Left ventricle myocardium inferior (tissue), 1 donor: ENCODE measurements around the gene PEX7. TPM values are rescaled to one million over a fixed set of nuclear protein-coding genes. Genes with fewer than 3 reads are reported as not detected.

ENCODE experiments used
- DNase-seq: peaks from one replicate; pipeline ENCODE4 v3.0.0-alpha.2; 2020
- H3K27ac ChIP-seq: fragments of 200-600 bp; replicated peaks from 2 replicates; pipeline ENCODE4 v1.8.0; 2021
- H3K27me3 ChIP-seq: fragments of 200-600 bp; 2 replicates; pipeline ENCODE4 v1.8.0; 2021; ENCODE audit warnings: low read depth
- H3K36me3 ChIP-seq: fragments of 200-600 bp; 2 replicates; pipeline ENCODE4 v1.8.0; 2021
- H3K4me1 ChIP-seq: fragments of 200-600 bp; 2 replicates; pipeline ENCODE4 v1.8.0; 2021
- H3K4me3 ChIP-seq: fragments of 200-600 bp; 2 replicates; pipeline ENCODE4 v1.8.0; 2021; ENCODE audit warnings: mild to moderate bottlenecking, moderate library complexity
- H3K9me3 ChIP-seq: fragments of 200-600 bp; replicated peaks from 2 replicates; pipeline ENCODE4 v1.8.0; 2021
- intact Hi-C: fragments of 100-400 bp; cut with micrococcal nuclease; formaldehyde crosslinking; loops from one replicate; pipeline ENCODE4 v1.11.0; 2022
- total RNA-seq: library from RNA; stranded (reverse); fragmentation: NEBNext Ultra II Directional; extraction: Animal tissue kit (Norgen Biotek cat#: 25700); gene quantifications from one replicate; pipeline ENCODE4 v1.2.1, GENCODE V29; 2021
- TF ChIP-seq, protein P1 (sequence below): fragments of 200-600 bp; IDR thresholded peaks from 2 replicates; pipeline ENCODE4 v1.8.0; 2021; ENCODE audit warnings: antibody characterized with exemption, mild to moderate bottlenecking, borderline replicate concordance
- donor health status: DM: no; HTN: yes; CAD: no; lungs with severe emphysema.

PEX7 gene
- total RNA-seq, 1 donor from 2014 or later = 14.8 TPM

DNA sequence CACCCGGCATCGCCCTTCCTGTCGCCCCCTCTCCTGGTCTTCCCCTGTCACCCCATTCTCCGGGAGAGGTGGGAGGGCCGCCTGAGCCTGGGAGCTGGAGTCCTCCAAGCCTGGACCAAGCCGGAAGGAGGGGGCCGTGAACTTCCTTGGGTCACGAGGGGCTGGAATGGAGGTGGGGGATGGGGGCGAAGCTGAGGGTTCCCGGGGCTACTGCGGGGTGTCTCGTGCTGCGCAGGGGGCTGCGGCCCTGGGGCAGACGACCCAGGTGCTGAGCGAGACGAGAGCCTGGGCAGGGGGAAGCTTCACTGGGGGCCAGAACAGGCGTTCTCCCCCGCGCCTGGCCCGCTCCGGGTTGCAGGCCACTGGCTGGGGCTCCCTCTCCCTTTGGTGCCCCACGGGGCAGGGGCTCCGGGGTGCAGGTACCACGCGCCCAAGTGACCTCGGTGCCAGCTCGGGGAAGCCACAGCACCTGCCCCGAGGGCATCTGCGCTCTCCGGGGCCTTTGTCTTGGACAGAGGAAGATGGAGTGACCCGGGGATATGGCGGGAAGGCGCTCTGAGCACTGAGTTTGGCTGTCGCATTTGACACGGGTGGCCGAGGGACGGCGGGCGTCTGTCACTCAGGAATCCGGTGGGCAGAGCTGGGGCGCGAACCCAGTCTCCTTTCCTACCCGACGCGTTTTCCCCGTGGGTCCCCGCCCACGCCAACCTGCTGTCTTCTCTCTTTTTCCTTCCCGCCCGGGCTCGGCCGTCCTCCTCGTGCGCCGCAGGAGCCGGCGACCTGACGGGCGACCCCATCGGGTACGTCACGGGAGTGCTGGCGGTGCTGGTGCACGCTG, 100.9 kb downstream of the PEX7 start:
- Histone ChIP-seq H3K4me1 (peaks cover 36% of the 10 kb centered on the region), H3K9me3 (no peaks in the 10 kb centered on the region), H3K36me3 (no peaks in the 10 kb centered on the region), H3K4me3 (peak overlapping the region; percentile 73), H3K27ac (no peak overlapping the region), H3K27me3 (peaks cover 64% of the 10 kb centered on the region)
- no peak for DNase-seq
- intact Hi-C loops = no loop called here
- TF ChIP-seq, protein P1, sequence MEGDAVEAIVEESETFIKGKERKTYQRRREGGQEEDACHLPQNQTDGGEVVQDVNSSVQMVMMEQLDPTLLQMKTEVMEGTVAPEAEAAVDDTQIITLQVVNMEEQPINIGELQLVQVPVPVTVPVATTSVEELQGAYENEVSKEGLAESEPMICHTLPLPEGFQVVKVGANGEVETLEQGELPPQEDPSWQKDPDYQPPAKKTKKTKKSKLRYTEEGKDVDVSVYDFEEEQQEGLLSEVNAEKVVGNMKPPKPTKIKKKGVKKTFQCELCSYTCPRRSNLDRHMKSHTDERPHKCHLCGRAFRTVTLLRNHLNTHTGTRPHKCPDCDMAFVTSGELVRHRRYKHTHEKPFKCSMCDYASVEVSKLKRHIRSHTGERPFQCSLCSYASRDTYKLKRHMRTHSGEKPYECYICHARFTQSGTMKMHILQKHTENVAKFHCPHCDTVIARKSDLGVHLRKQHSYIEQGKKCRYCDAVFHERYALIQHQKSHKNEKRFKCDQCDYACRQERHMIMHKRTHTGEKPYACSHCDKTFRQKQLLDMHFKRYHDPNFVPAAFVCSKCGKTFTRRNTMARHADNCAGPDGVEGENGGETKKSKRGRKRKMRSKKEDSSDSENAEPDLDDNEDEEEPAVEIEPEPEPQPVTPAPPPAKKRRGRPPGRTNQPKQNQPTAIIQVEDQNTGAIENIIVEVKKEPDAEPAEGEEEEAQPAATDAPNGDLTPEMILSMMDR = no peak

DNA sequence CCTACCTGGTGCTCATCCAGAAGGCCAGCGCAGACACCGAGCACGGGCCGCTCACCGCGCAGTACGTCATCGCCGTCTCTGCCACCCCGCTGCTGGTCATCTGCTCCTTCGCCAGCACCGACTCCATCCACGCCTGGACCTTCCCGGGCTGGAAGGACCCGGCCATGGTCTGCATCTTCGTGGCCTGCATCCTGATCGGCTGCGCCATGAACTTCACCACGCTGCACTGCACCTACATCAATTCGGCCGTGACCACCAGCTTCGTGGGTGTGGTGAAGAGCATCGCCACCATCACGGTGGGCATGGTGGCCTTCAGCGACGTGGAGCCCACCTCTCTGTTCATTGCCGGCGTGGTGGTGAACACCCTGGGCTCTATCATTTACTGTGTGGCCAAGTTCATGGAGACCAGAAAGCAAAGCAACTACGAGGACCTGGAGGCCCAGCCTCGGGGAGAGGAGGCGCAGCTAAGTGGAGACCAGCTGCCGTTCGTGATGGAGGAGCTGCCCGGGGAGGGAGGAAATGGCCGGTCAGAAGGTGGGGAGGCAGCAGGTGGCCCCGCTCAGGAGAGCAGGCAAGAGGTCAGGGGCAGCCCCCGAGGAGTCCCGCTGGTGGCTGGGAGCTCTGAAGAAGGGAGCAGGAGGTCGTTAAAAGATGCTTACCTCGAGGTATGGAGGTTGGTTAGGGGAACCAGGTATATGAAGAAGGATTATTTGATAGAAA, 101.7 kb downstream of the PEX7 start:
- no peak overlapping the region for H3K27ac ChIP-seq
- H3K4me1 ChIP-seq = peaks cover 36% of the 10 kb centered on the region
- TF ChIP-seq, protein P1 = no peak
- no peak for DNase-seq
- no peaks in the 10 kb centered on the region for H3K36me3 ChIP-seq
- H3K4me3 ChIP-seq = no peak overlapping the region
- intact Hi-C loops = no loop called here
- H3K27me3 ChIP-seq = peaks cover 56% of the 10 kb centered on the region
- H3K9me3 ChIP-seq = no peaks in the 10 kb centered on the region

DNA sequence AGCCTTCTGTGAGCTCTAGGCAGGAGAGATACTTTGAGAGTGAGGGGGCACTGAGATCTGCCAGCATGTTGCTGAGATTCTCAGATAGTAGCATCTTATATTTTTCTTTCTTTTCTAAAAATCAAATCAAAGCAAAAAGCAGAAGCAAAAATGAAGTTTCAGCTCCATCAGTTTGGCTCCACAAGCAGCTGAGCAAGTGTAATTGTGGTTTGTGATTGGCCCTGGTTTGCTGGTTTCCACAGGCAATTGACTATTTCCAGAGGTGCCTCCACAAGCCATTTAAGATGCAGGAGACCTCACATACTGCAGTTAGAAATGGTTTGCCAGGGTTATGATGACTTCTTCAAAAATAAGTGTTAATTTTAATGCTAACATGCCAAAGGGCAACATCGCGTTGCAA, 104.0 kb downstream of the PEX7 start:
- H3K4me3 ChIP-seq = no peak overlapping the region
- intact Hi-C loops = no loop called here
- no peaks in the 10 kb centered on the region for H3K9me3 ChIP-seq
- no peak for DNase-seq
- no peak overlapping the region for H3K27ac ChIP-seq
- no peaks in the 10 kb centered on the region for H3K36me3 ChIP-seq
- peaks cover 33% of the 10 kb centered on the region for H3K27me3 ChIP-seq
- H3K4me1 ChIP-seq = peaks cover 23% of the 10 kb centered on the region
- TF ChIP-seq, protein P1 = no peak

DNA sequence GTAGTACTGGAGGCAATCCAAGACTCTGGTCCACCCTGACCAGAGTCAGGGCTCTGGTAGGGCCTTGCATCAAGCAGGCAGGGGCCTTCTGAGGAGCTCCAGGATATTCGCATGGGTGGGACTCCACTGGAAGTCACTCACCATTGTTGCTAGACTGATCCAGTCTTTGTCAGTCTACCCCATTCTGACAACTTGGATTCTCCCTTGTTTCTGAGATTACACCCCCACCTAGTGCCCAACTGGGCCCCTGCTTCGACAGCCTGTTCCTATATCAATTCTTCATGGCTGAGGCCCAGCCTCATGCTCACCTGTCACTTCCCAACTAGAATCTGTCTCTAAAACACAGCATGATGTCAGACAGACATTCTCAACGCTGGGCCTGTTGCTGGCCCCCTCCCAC, 104.9 kb downstream of the PEX7 start:
- TF ChIP-seq, protein P1 = peak; percentile 42
- intact Hi-C loops = no loop called here
- H3K9me3 ChIP-seq = no peaks in the 10 kb centered on the region
- DNase-seq = no peak
- H3K27me3 ChIP-seq = peaks cover 24% of the 10 kb centered on the region
- no peak overlapping the region for H3K27ac ChIP-seq
- H3K36me3 ChIP-seq = no peaks in the 10 kb centered on the region
- H3K4me1 ChIP-seq = peaks cover 14% of the 10 kb centered on the region
- no peak overlapping the region for H3K4me3 ChIP-seq

DNA sequence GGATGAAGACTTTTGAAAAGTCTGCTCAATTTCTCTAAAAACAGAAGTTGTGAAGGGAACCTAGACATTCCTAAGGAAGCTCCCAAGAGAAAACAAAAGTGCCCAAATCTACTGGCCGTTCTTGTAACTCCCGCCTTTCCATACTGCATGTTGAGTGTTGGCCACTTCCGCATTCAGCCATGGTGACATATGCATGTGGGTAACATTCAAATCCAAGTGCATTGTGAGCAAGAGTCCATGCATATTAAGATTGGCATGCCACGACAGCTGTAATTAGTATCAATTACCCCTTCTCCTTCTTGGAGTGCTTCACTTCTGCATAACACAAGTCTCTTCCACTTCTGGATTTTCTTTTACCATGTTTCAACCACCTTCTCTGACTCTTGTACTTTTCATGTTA, 108.1 kb downstream of the PEX7 start:
- TF ChIP-seq, protein P1 = no peak
- H3K9me3 ChIP-seq = no peaks in the 10 kb centered on the region
- intact Hi-C loops = no loop called here

More for the DNA sequence above, 108.1 kb downstream of the PEX7 start:
- Histone ChIP-seq H3K4me3 (no peak overlapping the region), H3K27me3 (peaks cover 1% of the 10 kb centered on the region), H3K4me1 (no peaks in the 10 kb centered on the region), H3K27ac (no peak overlapping the region), H3K36me3 (no peaks in the 10 kb centered on the region)
- DNase-seq = no peak
